ENCODE measurements around the gene ZFPM1.
"Not testable (repeated sequence)": the region's sequence is repeated elsewhere in the genome, so short reads cannot be mapped to it uniquely, and the experiment has no call there.

The ZFPM1 gene

DNA sequence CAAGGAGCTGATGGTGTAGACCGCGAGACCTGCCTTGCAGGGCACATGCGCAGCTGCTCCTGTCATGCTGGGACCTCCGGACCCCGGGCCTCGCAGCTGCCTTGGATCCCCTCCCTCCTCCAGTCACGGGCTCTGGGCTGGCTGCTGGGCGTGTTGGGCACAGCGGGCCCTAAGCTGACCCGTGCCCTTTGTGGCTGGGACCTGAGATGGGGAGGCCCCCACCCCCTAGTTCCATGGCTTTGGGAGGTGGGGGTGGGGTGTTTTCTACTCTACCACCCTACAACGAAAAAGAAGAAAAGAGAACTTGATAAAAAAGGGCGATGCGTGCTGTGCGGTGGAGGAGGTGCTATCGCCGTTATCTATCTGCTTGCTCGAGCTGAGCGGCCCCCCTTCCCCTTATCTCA is 14.5 kb downstream of the ZFPM1 start:
- TF ChIP-seq, protein P1, sequence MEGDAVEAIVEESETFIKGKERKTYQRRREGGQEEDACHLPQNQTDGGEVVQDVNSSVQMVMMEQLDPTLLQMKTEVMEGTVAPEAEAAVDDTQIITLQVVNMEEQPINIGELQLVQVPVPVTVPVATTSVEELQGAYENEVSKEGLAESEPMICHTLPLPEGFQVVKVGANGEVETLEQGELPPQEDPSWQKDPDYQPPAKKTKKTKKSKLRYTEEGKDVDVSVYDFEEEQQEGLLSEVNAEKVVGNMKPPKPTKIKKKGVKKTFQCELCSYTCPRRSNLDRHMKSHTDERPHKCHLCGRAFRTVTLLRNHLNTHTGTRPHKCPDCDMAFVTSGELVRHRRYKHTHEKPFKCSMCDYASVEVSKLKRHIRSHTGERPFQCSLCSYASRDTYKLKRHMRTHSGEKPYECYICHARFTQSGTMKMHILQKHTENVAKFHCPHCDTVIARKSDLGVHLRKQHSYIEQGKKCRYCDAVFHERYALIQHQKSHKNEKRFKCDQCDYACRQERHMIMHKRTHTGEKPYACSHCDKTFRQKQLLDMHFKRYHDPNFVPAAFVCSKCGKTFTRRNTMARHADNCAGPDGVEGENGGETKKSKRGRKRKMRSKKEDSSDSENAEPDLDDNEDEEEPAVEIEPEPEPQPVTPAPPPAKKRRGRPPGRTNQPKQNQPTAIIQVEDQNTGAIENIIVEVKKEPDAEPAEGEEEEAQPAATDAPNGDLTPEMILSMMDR (IDR thresholded peaks at IDR 0.05; ENCODE audit: control extremely low read depth, extremely low read depth, low read depth, missing control alignments), result no peak

DNA sequence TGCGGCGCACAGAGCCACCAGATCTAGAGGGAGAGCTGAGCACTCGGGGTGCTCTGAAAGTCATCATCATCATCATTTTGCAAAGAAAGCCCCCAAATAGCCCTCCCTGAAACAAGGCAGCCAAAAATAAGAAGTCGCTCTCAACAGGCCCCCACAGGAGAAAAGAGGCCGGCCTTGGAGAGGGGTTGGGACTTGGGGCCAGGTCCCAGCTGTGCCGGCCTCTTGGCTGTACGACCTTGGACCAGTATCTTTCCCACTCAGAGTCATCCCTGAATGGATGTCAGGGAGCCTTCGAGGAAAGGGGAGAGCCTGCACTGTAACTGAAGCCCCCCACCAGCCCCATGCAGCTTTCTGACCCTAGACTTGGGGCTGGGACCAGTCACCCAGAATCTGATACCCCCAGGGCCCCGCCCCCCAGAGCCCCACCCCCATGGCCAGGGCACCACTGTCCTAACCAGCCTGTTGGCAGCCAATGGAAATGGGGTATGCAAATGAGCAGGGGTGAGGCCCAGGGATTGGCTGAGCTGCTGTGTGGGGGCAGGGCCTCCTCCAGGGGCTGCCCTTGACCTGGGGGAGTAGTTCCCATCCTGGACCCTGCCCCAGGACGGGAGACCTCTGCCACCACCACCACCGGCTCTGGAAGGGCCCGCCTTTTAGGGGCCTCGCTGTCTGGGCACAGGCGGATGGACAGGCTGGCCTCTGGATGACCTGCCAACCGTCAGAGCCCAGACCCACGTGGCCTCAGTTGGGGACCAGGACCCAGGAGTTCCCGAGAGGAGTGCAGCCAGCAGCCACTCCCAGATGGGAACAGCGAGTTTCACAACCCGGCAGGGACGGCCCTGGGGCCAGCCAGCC is 15.4 kb downstream of the ZFPM1 start:
- no peak for DNase-seq (ENCODE audit: extremely low spot score)
- TF ChIP-seq, protein P1 (IDR thresholded peaks at IDR 0.05; ENCODE audit: control extremely low read depth, extremely low read depth, low read depth, missing control alignments), result no peak
- ChIA-PET POLR2A (no interaction called here), CTCF (no interaction called here)

More for the DNA sequence above, 14.5 kb downstream of the ZFPM1 start:
- POLR2A ChIA-PET, result no interaction called here
- DNase-seq (ENCODE audit: extremely low spot score), result no peak
- CTCF ChIA-PET, result interaction anchor here (2.3 kb wide), 1 partner anchor 12 kb away, joined by 7 read pairs; no protein-coding TSS in a partner anchor

DNA sequence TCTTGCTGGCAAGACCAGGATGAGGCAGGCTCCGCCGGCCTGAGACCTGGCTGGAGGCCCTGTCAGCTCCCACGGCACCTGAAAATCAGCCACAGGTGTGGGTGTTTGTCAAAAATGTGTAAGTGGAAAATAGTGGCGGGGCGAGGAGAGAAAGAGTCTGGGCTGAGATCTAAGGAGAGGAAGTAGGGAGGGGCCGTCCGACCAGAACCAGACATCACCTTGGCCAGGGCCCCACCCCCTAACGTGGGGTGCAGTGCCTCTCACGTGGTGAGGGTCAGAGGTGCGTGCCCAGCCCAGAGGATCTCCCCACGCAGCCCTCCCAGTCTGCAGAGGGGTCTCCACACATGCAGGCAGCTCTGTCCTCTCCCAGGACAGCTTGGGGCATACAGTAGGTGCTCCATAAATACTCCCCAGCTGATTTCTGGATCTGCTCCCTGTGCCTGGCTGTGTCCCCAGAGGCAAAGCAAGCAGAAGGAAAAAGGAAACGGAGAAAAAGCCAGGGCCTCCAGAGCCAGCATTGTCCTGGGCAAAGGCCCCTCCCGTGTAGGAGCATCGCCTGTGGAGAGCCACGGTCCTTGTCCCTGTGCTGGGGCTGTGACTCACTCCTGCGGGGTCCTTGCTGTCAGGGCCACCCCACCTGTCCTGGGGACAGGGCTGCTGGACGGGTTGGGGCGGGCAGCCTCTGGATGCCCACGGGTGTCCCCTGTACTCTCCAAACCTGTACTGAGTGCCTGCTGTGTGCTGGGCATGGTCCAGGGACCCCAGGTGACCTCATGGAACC is 16.7 kb downstream of the ZFPM1 start:
- peak; percentile 55 for DNase-seq (ENCODE audit: extremely low spot score)
- CTCF ChIA-PET, result interaction anchor here (0.7 kb wide), 1 partner anchor 24 kb away, joined by 3 read pairs; no protein-coding TSS in a partner anchor
- TF ChIP-seq, protein P1 (IDR thresholded peaks at IDR 0.05; ENCODE audit: control extremely low read depth, extremely low read depth, low read depth, missing control alignments), result no peak
- POLR2A ChIA-PET, result no interaction called here

DNA sequence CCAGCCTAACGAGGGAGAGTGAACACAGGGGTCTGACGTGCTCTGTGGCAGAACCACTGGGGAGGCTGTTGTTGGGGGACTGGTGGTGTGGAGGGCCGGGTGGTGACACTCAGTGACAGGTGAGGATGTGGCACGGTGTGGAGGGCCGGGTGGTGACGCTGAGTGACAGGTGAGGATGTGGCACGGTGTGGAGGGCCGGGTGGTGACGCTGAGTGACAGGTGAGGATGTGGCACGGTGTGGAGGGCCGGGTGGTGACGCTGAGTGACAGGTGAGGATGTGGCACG is 17.3 kb downstream of the ZFPM1 start:
- DNase-seq (ENCODE audit: extremely low spot score); POLR2A ChIA-PET; CTCF ChIA-PET: not testable (repeated sequence)

DNA sequence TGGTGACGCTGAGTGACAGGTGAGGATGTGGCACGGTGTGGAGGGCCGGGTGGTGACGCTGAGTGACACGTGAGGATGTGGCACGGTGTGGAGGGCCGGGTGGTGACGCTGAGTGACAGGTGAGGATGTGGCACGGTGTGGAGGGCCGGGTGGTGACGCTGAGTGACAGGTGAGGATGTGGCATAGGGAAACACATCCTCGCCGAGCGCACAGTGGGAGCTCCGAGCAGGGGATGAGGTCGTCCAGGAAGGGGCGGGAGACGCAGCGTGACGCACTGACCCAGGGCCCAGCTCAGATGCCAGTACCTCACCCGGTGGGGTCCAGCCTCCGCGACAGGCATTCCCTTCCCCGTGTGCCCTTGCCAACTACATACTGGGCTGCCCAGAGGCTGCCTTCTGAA is 17.6 kb downstream of the ZFPM1 start:
- DNase-seq (ENCODE audit: extremely low spot score); CTCF ChIA-PET; POLR2A ChIA-PET: not testable (repeated sequence)

DNA sequence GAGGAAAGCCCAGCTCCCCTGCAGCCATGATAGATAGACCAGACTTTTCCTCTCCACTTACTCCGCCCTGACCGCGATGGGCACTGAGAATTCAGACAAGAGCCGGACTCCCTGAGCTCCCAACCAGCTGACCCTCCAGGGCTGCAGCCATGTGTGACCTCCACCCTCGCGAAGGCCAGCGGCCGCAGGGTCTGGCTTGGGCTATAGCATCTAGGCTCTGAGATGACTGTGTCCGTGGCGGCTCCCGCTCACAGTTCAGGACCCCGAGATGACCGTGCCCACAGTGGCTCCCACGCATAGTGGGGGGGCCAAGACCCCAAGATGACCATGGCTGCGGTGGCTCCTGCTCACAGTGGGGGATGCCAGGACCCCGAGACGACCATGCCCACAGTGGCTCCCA is 18.0 kb downstream of the ZFPM1 start:
- ChIA-PET CTCF (no interaction called here), POLR2A (no interaction called here)
- TF ChIP-seq, protein P1 (IDR thresholded peaks at IDR 0.05; ENCODE audit: control extremely low read depth, extremely low read depth, low read depth, missing control alignments), result no peak

DNA sequence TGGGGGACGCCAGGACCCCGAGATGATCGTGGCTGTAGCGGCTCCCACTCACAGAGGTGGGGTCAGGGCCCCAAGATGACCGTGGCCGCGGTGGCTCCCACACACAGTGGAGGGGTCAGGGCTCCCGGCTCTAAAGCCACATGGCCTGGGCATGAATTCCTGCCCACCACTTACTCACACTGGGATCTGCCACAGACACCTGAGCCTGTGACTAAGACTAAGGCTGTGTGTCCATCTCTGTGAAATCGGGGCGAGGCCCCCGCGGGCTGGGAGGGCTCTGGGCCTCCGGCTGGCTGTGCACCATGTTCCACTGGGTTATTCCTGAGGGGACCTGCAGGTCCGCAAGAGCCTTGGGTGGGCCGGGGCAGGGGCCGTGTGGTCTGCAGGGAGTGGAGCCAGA is 18.5 kb downstream of the ZFPM1 start:
- TF ChIP-seq, protein P1 (IDR thresholded peaks at IDR 0.05; ENCODE audit: control extremely low read depth, extremely low read depth, low read depth, missing control alignments), result no peak
- ChIA-PET CTCF (no interaction called here), POLR2A (no interaction called here)
- no peak for DNase-seq (ENCODE audit: extremely low spot score)

More for the DNA sequence above, 18.0 kb downstream of the ZFPM1 start:
- no peak for DNase-seq (ENCODE audit: extremely low spot score)
